HEK293 (cell line): ENCODE data around the gene SCYGR7.

Source experiments
- CTCF ChIA-PET: fragments of 350-600 bp; formaldehyde crosslinking; extraction: SDS; loops from one replicate; lab custom pipeline; 2021; ENCODE audit warnings: antibody characterized with exemption; lab: Yijun Ruan, JAX
- POLR2A ChIA-PET: fragments of 300-600 bp; formaldehyde crosslinking; extraction: SDS; loops from one replicate; lab custom pipeline; 2020; ENCODE audit warnings: antibody characterized with exemption, inconsistent platforms; lab: Yijun Ruan, JAX
- H3K27ac ChIP-seq: fragments of 200-500 bp; sonication (Bioruptor generic); 2 replicates; pipeline ENCODE4 v1.5.1; 2014; ENCODE audit warnings: low read depth, low read length, control low read depth, inconsistent platforms; ENCODE audit errors: extremely low read depth
- H3K36me3 ChIP-seq, 2 experiments: fragments of 200-500 bp in 1 of 2; sonication (Bioruptor generic) in 1 of 2; 1 replicate in 1 of 2; 2 replicates in 1 of 2; pipeline ENCODE4 v1.5.1; 2014 to 2017; ENCODE audit warnings: inconsistent platforms in 2 of 2, low read length in 2 of 2; ENCODE audit not compliant: control insufficient read depth in 2 of 2, insufficient read depth in 1 of 2
- H3K4me1 ChIP-seq: fragments of 200-500 bp; sonication (Bioruptor generic); 2 replicates; pipeline ENCODE4 v1.5.1; 2014; ENCODE audit warnings: mild to moderate bottlenecking, low read length, inconsistent platforms; ENCODE audit not compliant: control insufficient read depth, insufficient read depth
- H3K4me3 ChIP-seq: 2 replicates; pipeline ENCODE4 v1.5.1; 2011; ENCODE audit warnings: low read depth, mild to moderate bottlenecking, control low read depth, low read length, moderate library complexity
- H3K9me3 ChIP-seq: fragments of 200-500 bp; sonication (Bioruptor generic); 2 replicates; pipeline ENCODE4 v1.5.1; 2014; ENCODE audit warnings: low read depth, low read length, inconsistent platforms; ENCODE audit not compliant: control insufficient read depth, insufficient read depth
- SP7 ChIP-seq: fragments of 450-650 bp; formaldehyde crosslinking; IDR thresholded peaks from 2 replicates; pipeline ENCODE4 v1.5.1; 2016; ENCODE audit warnings: missing biosample characterization, missing genetic modification characterization
- ZNF155 ChIP-seq: fragments of 450-650 bp; formaldehyde crosslinking; IDR thresholded peaks from 2 replicates; pipeline ENCODE4 v1.5.1; 2016; ENCODE audit warnings: missing biosample characterization, missing genetic modification characterization
- ZNF513 ChIP-seq: fragments of 450-650 bp; IDR thresholded peaks from 2 replicates; pipeline ENCODE4 v1.5.1; 2018; ENCODE audit warnings: missing biosample characterization, missing genetic modification characterization
- ZNF561 ChIP-seq: fragments of 450-650 bp; IDR thresholded peaks from 2 replicates; pipeline ENCODE4 v1.5.1; 2018; ENCODE audit warnings: missing biosample characterization, missing genetic modification characterization, borderline replicate concordance
- ZNF596 ChIP-seq: fragments of 450-650 bp; IDR thresholded peaks from 2 replicates; pipeline ENCODE4 v1.5.0; 2018; ENCODE audit warnings: missing biosample characterization, mild to moderate bottlenecking, missing genetic modification characterization, moderate library complexity
- ZNF785 ChIP-seq: fragments of 450-650 bp; formaldehyde crosslinking; IDR thresholded peaks from 2 replicates; pipeline ENCODE4 v1.5.1; 2016; ENCODE audit warnings: missing biosample characterization, missing genetic modification characterization

The SCYGR7 gene

GRCh38 chr2:227774895-227775842 is 47.0 kb downstream of the SCYGR7 start:
- Histone ChIP-seq H3K4me1 (no peaks in the 10 kb centered on the region), H3K4me3 (no peak overlapping the region), H3K36me3 (no peaks in the 10 kb centered on the region), H3K9me3 (no peaks in the 10 kb centered on the region), H3K27ac (no peak overlapping the region)
- POLR2A ChIA-PET, result no interaction called here
- TF ChIP-seq SP7, result no peak
- TF ChIP-seq ZNF785, result no peak
- no peak for TF ChIP-seq ZNF596
- no peak for TF ChIP-seq ZNF513 (tag by site-specific recombination)
- no peak for TF ChIP-seq ZNF561 (tag by site-specific recombination)
- no peak for TF ChIP-seq ZNF155 (tag by site-specific recombination)
- CTCF ChIA-PET, result interaction anchor here (0.7 to 2.2 kb wide), 6 partner anchors 9 to 94 kb away, joined by 3 to 9 read pairs (median 4); no protein-coding TSS in a partner anchor
